Endodermal cell (in vitro differentiated cells): ENCODE data around the gene CLIC1. TPM values are rescaled to one million over a fixed set of nuclear protein-coding genes. Genes with fewer than 3 reads are reported as not detected.

ENCODE experiments used
- DNase-seq: peaks from one replicate; pipeline ENCODE4 v3.0.0-alpha.2; 2017
- H3K27ac ChIP-seq: 2 replicates; pipeline ENCODE4 v1.5.1; 2013; ENCODE audit warnings: mild to moderate bottlenecking, low read depth, low read length, moderate library complexity
- H3K27me3 ChIP-seq: 2 replicates; pipeline ENCODE4 v1.6.1; 2013; ENCODE audit warnings: mild to moderate bottlenecking, low read length, moderate library complexity; ENCODE audit not compliant: insufficient read depth, control insufficient read depth, poor library complexity, severe bottlenecking
- H3K36me3 ChIP-seq: 2 replicates; pipeline ENCODE4 v1.7.0; 2013; ENCODE audit warnings: mild to moderate bottlenecking, low read length, moderate library complexity; ENCODE audit not compliant: control insufficient read depth, insufficient read depth
- H3K4me1 ChIP-seq: one replicate; pipeline ENCODE4 v1.7.0; 2013; ENCODE audit warnings: low read length; ENCODE audit not compliant: control insufficient read depth, insufficient read depth
- H3K4me3 ChIP-seq: 2 replicates; pipeline ENCODE4 v1.5.1; 2013; ENCODE audit warnings: mild to moderate bottlenecking, low read length, moderate library complexity
- H3K9ac ChIP-seq: 2 replicates; pipeline ENCODE4 v1.6.1; 2013; ENCODE audit warnings: mild to moderate bottlenecking, low read length, moderate library complexity; ENCODE audit not compliant: poor library complexity, severe bottlenecking; ENCODE audit errors: extremely low read depth
- H3K9me3 ChIP-seq: 2 replicates; pipeline ENCODE4 v1.6.1; 2013; ENCODE audit warnings: mild to moderate bottlenecking, low read length, moderate library complexity; ENCODE audit not compliant: control insufficient read depth
- H3K27ac Mint-ChIP-seq: 2 replicates; pipeline ENCODE4 v1.8.0; 2020; ENCODE audit warnings: mixed read lengths
- H3K27me3 Mint-ChIP-seq: 2 replicates; pipeline ENCODE4 v1.8.0; 2021; ENCODE audit warnings: mild to moderate bottlenecking, mixed read lengths; ENCODE audit not compliant: insufficient read depth
- H3K36me3 Mint-ChIP-seq: 2 replicates; pipeline ENCODE4 v1.8.0; 2020; ENCODE audit warnings: low read depth, mixed read lengths
- H3K4me1 Mint-ChIP-seq: 2 replicates; pipeline ENCODE4 v1.8.0; 2020; ENCODE audit warnings: mixed read lengths
- H3K4me3 Mint-ChIP-seq: 2 replicates; pipeline ENCODE4 v1.8.0; 2020; ENCODE audit warnings: mild to moderate bottlenecking, moderate library complexity, mixed read lengths
- H3K9me3 Mint-ChIP-seq: 2 replicates; pipeline ENCODE4 v1.8.0; 2020; ENCODE audit warnings: mild to moderate bottlenecking, mixed read lengths
- WGBS, 2 experiments: methylation state at CpG; one replicate each; pipeline versions ENCODE4 v1.1.5 to v1.1.7; 2013; ENCODE audit warnings: missing lambda C conversion rate in 2 of 2, mixed read lengths in 1 of 2; ENCODE audit not compliant: insufficient coverage in 1 of 2, insufficient read length in 1 of 2; 5-methylcytosine and 5-hydroxymethylcytosine counted together
- total RNA-seq, 2 donors: library from RNA; stranded (reverse); fragmentation: NEBNext Ultra II Directional in 1 of 2; extraction: Animal tissue kit (Norgen Biotek cat#: 25700) in 1 of 2; gene quantifications; 2 replicates in 1 of 2; 3 replicates in 1 of 2; pipeline ENCODE4 v1.2.1, GENCODE V29; 2021
- TF ChIP-seq, protein P1 (sequence below): fragments of 200-600 bp; sonication (generic); conservative IDR thresholded peaks from 2 replicates; pipeline ENCODE4 v1.5.0; 2021; ENCODE audit warnings: antibody characterized with exemption, mild to moderate bottlenecking

The CLIC1 gene
- total RNA-seq, 2 donors from 2014 or later, result 289 to 380 TPM

DNA sequence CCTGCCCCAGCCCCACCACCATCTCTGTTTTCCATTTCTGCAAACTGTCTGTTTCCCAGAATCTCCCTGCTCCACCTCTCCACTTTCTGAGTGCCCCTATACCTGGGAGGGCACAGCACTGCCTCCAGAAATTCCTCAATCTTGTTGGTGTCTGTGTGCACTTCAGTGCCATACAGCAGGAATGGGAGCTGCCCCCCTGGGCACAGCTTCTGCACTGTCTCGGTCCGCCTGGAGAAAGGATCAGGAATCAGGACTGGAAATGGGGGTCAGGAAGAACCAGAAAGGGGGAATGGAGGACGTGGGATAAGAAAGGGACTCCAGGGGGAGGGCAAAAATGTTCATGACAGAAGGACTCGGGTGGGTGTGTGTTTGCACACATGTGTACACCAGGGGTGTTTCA is 2.6 kb downstream of the CLIC1 start:
- H3K4me1 ChIP-seq, result peaks cover 15% of the 10 kb centered on the region
- WGBS, 2 experiments, result 91 to 96% methylated on average over 4 of the region's 4 CpGs
- no peak overlapping the region for H3K27ac ChIP-seq
- Mint-ChIP-seq H3K4me3 (peak overlapping the region; percentile 99), H3K27ac (peak overlapping the region; percentile 93), H3K27me3 (no peaks in the 10 kb centered on the region), H3K4me1 (peaks cover 42% of the 10 kb centered on the region), H3K36me3 (peaks cover 37% of the 10 kb centered on the region), H3K9me3 (no peaks in the 10 kb centered on the region)
- H3K4me3 ChIP-seq, result peak overlapping the region; percentile 98
- no peak for DNase-seq
- H3K9me3 ChIP-seq, result no peaks in the 10 kb centered on the region
- H3K27me3 ChIP-seq, result no peaks in the 10 kb centered on the region
- H3K9ac ChIP-seq, result no peak overlapping the region
- TF ChIP-seq, protein P1, sequence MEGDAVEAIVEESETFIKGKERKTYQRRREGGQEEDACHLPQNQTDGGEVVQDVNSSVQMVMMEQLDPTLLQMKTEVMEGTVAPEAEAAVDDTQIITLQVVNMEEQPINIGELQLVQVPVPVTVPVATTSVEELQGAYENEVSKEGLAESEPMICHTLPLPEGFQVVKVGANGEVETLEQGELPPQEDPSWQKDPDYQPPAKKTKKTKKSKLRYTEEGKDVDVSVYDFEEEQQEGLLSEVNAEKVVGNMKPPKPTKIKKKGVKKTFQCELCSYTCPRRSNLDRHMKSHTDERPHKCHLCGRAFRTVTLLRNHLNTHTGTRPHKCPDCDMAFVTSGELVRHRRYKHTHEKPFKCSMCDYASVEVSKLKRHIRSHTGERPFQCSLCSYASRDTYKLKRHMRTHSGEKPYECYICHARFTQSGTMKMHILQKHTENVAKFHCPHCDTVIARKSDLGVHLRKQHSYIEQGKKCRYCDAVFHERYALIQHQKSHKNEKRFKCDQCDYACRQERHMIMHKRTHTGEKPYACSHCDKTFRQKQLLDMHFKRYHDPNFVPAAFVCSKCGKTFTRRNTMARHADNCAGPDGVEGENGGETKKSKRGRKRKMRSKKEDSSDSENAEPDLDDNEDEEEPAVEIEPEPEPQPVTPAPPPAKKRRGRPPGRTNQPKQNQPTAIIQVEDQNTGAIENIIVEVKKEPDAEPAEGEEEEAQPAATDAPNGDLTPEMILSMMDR, result no peak
- H3K36me3 ChIP-seq, result peaks cover 44% of the 10 kb centered on the region

DNA sequence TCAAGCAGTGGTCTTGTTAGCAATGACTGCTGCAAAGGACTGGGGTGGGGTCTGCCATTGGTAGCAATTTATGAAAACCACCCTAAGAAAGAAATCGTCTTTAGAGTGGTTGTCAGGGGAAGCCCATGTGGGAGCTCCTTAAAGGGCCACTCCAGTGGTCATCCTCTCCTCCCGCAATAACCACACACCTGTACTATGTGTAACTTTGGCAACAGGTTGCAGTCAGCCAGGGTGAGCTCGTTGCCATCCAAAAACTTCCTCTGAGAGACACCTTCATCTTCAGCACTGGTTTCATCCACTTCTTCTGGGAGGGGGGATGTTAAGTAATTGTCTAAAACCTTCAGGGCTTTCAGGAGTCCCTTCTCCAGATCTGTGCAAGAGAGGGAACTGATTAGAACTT is 4.3 kb downstream of the CLIC1 start:
- Histone ChIP-seq H3K9ac (no peak overlapping the region), H3K27ac (no peak overlapping the region), H3K27me3 (no peaks in the 10 kb centered on the region), H3K9me3 (no peaks in the 10 kb centered on the region), H3K4me1 (peaks cover 9% of the 10 kb centered on the region), H3K4me3 (no peak overlapping the region), H3K36me3 (peaks cover 60% of the 10 kb centered on the region)
- Mint-ChIP-seq H3K4me3 (no peak overlapping the region), H3K9me3 (no peaks in the 10 kb centered on the region), H3K27ac (no peak overlapping the region), H3K36me3 (peaks cover 51% of the 10 kb centered on the region), H3K4me1 (peaks cover 25% of the 10 kb centered on the region), H3K27me3 (no peaks in the 10 kb centered on the region)
- TF ChIP-seq, protein P1, result no peak
- DNase-seq, result no peak
- 50 to 81% methylated on average over 1 to 3 of the region's 3 CpGs for WGBS, 2 experiments

DNA sequence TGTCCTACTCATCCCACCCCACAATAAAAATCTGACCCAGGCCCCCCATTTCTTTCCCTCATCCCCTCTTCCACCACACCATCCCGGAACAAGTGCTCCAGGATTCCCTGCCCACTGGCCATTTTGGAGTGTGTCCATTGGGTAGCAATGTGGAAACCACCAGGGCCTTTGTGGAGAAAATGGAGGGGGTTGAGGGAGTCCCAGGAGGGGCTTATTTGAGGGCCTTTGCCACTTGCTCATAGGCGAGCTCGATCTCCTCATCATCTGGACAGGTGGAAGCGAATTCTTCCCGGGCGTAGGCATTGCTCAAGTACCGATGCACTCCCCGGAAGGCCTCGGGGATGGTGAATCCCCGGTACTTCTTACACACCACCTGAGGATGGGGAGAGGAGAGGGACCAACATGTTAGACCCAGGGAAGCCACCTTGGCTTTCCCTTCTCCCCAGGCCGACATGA is 5.7 kb downstream of the CLIC1 start:
- Histone ChIP-seq H3K4me3 (peak overlapping the region; percentile 88), H3K9me3 (no peaks in the 10 kb centered on the region), H3K4me1 (peaks cover 5% of the 10 kb centered on the region), H3K27ac (no peak overlapping the region), H3K36me3 (peaks cover 73% of the 10 kb centered on the region), H3K27me3 (no peaks in the 10 kb centered on the region), H3K9ac (no peak overlapping the region)
- TF ChIP-seq, protein P1, result no peak
- WGBS, 2 experiments, result 73 to 88% methylated on average over 2 to 11 of the region's 11 CpGs
- Mint-ChIP-seq H3K4me3 (peak overlapping the region; percentile 92), H3K27ac (peak overlapping the region; percentile 97), H3K4me1 (peaks cover 19% of the 10 kb centered on the region), H3K9me3 (no peaks in the 10 kb centered on the region), H3K27me3 (no peaks in the 10 kb centered on the region), H3K36me3 (peaks cover 65% of the 10 kb centered on the region)
- DNase-seq, result peak; percentile 58
